22Rv1 (cell line): ENCODE measurements around the gene EXTL1.

Source experiments
- CTCF ChIP-seq: fragments of 450-650 bp; IDR thresholded peaks from 2 replicates; pipeline ENCODE4 v1.5.1; 2017; ENCODE audit warnings: mild to moderate bottlenecking
- ZFX ChIP-seq: fragments of 450-650 bp; IDR thresholded peaks from 2 replicates; pipeline ENCODE4 v1.6.1; 2017; ENCODE audit warnings: antibody characterized with exemption, borderline replicate concordance

GRCh38 chr1:26070963-26071342 is 49.4 kb downstream of the EXTL1 start:
- no peak for TF ChIP-seq CTCF
- no peak for TF ChIP-seq ZFX
